Smooth muscle cell (in vitro differentiated cells): Measurements from ENCODE around the gene TAF11L5. TPM values are rescaled to one million over a fixed set of nuclear protein-coding genes. Genes with fewer than 3 reads are reported as not detected.
"Not testable (repeated sequence)": the region's sequence is repeated elsewhere in the genome, so short reads cannot be mapped to it uniquely, and the experiment has no call there.

Experiments used
- DNase-seq: peaks from one replicate; lab custom pipeline; 2025; ENCODE audit not compliant: unreplicated experiment; lab: John Stamatoyannopoulos, UW
- H2AFZ ChIP-seq: fragments of 200-600 bp; sonication (generic); 2 replicates; pipeline ENCODE4 v1.6.0; 2016; ENCODE audit warnings: antibody characterized with exemption, low read depth, mild to moderate bottlenecking
- H3F3A ChIP-seq: fragments of 200-600 bp; sonication (generic); 2 replicates; pipeline ENCODE4 v1.6.0; 2017; ENCODE audit warnings: antibody characterized with exemption, low read depth
- H3K27ac ChIP-seq: fragments of 200-600 bp; sonication (generic); 2 replicates; pipeline ENCODE4 v1.5.1; 2016; ENCODE audit warnings: low read depth, mild to moderate bottlenecking
- H3K27me3 ChIP-seq: fragments of 200-600 bp; sonication (generic); 2 replicates; pipeline ENCODE4 v1.6.1; 2016; ENCODE audit warnings: low read depth, mild to moderate bottlenecking
- H3K36me3 ChIP-seq: fragments of 200-600 bp; sonication (generic); 2 replicates; pipeline ENCODE4 v1.5.1; 2016; ENCODE audit warnings: low read depth
- H3K4me1 ChIP-seq: fragments of 200-600 bp; sonication (generic); 2 replicates; pipeline ENCODE4 v1.5.1; 2016; ENCODE audit warnings: low read depth
- H3K4me2 ChIP-seq: fragments of 200-600 bp; sonication (generic); 2 replicates; pipeline ENCODE4 v1.6.0; 2016; ENCODE audit warnings: mild to moderate bottlenecking
- H3K4me3 ChIP-seq: fragments of 200-600 bp; sonication (generic); 2 replicates; pipeline ENCODE4 v1.5.1; 2016; ENCODE audit warnings: mild to moderate bottlenecking
- H3K79me2 ChIP-seq: fragments of 200-600 bp; sonication (generic); 2 replicates; pipeline ENCODE4 v1.6.0; 2016; ENCODE audit warnings: low read depth, mild to moderate bottlenecking
- H3K9ac ChIP-seq: fragments of 200-600 bp; sonication (generic); 2 replicates; pipeline ENCODE4 v1.6.0; 2016; ENCODE audit warnings: low read depth
- H3K9me3 ChIP-seq: fragments of 200-600 bp; sonication (generic); replicated peaks from 2 replicates; pipeline ENCODE4 v1.5.1; 2016; ENCODE audit warnings: low read depth
- H4K20me1 ChIP-seq: fragments of 200-600 bp; sonication (generic); 2 replicates; pipeline ENCODE4 v1.6.0; 2016; ENCODE audit warnings: low read depth
- WGBS: methylation state at CpG from one replicate; pipeline ENCODE4 v1.1.7; 2016; ENCODE audit warnings: low lambda C conversion rate; 5-methylcytosine and 5-hydroxymethylcytosine counted together
- polyA plus RNA-seq: library from polyadenylated mRNA; unstranded; fragments of >200 nt; fragmentation: Nextera tagmentation; extraction: Ambion mirVana; gene quantifications from 2 replicates; pipeline ENCODE4 v1.2.1, GENCODE V29; 2016
- total RNA-seq: library from RNA; depleted of rRNA; stranded (reverse); fragments of >200 nt; gene quantifications from 2 replicates; pipeline ENCODE4 v1.2.3, GENCODE V29; 2014
- TF ChIP-seq, protein P1 (sequence below): fragments of 200-600 bp; sonication (generic); IDR thresholded peaks from 2 replicates; pipeline ENCODE4 v1.5.1; 2017; ENCODE audit warnings: borderline replicate concordance, mild to moderate bottlenecking, antibody characterized with exemption; ENCODE audit not compliant: insufficient read depth, poor library complexity, severe bottlenecking

TAF11L5 gene
- total and polyA plus RNA-seq, 2 experiments from 2014 or later: not detected

DNA sequence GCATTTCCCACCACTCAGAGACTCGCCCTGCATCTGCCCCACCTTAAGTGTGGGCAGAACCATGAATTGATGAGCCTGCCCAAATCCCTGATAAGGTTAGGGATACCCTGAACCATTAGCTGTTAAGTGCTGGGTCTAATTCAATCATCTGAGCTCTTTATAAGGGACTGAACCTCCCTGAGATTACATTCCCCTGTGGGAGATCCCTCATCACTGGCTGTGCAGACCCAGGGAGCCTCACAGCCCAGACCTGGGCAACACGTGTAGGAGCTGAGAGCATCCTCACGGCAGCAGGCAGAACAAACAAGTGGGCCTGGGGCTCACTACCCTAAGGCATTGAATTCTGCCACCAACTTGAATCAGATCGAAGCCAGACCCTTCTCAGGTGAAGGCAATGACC, 27.6 kb upstream of the TAF11L5 start:
- no peaks in the 10 kb centered on the region for H3K27me3 ChIP-seq
- H4K20me1 ChIP-seq: no peaks in the 10 kb centered on the region
- H3K9me3 ChIP-seq: no peaks in the 10 kb centered on the region
- TF ChIP-seq, protein P1, sequence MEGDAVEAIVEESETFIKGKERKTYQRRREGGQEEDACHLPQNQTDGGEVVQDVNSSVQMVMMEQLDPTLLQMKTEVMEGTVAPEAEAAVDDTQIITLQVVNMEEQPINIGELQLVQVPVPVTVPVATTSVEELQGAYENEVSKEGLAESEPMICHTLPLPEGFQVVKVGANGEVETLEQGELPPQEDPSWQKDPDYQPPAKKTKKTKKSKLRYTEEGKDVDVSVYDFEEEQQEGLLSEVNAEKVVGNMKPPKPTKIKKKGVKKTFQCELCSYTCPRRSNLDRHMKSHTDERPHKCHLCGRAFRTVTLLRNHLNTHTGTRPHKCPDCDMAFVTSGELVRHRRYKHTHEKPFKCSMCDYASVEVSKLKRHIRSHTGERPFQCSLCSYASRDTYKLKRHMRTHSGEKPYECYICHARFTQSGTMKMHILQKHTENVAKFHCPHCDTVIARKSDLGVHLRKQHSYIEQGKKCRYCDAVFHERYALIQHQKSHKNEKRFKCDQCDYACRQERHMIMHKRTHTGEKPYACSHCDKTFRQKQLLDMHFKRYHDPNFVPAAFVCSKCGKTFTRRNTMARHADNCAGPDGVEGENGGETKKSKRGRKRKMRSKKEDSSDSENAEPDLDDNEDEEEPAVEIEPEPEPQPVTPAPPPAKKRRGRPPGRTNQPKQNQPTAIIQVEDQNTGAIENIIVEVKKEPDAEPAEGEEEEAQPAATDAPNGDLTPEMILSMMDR: no peak
- H3F3A ChIP-seq: no peaks in the 10 kb centered on the region
- H3K36me3 ChIP-seq: no peaks in the 10 kb centered on the region
- H2AFZ ChIP-seq: no peak overlapping the region
- no peak overlapping the region for H3K4me3 ChIP-seq
- no peak overlapping the region for H3K27ac ChIP-seq
- WGBS: 86% methylated on average over 4 of the region's 4 CpGs
- H3K4me2 ChIP-seq: no peak overlapping the region
- no peak for DNase-seq
- H3K79me2 ChIP-seq: no peaks in the 10 kb centered on the region
- no peaks in the 10 kb centered on the region for H3K4me1 ChIP-seq
- H3K9ac ChIP-seq: no peak overlapping the region

DNA sequence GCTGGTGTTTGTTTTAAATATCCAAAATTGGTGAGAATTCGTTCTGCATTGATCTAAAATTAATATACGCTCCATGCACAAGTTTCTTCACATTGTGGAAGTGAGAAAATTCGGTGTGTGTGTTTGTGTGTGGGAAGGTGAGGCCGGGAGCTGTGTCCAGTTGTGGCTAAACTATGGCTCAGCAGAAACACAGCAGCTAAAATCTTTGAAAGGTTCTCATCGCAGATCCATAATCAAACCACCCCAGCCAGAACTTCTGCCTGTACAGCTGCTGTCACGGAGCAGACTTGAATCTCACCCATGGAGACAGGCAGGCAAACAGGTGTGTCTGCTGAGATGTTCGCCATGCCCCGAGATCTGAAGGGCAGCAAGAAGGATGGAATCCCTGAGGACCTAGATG, 27.1 kb upstream of the TAF11L5 start, which contains the start of gene TAF11L2:
Gene TAF11L2 (plus strand): TSS at position 301 of the 400 bp plus-strand sequence.
- DNase-seq, H3K27me3 ChIP-seq, H3K9ac ChIP-seq, H3K36me3 ChIP-seq, H3K4me3 ChIP-seq, H3K79me2 ChIP-seq, H3K27ac ChIP-seq, H3K9me3 ChIP-seq, H2AFZ ChIP-seq, H3F3A ChIP-seq, H3K4me2 ChIP-seq, H3K4me1 ChIP-seq, H4K20me1 ChIP-seq: not testable (repeated sequence)
- 94% methylated on average over 8 of the region's 8 CpGs for WGBS

DNA sequence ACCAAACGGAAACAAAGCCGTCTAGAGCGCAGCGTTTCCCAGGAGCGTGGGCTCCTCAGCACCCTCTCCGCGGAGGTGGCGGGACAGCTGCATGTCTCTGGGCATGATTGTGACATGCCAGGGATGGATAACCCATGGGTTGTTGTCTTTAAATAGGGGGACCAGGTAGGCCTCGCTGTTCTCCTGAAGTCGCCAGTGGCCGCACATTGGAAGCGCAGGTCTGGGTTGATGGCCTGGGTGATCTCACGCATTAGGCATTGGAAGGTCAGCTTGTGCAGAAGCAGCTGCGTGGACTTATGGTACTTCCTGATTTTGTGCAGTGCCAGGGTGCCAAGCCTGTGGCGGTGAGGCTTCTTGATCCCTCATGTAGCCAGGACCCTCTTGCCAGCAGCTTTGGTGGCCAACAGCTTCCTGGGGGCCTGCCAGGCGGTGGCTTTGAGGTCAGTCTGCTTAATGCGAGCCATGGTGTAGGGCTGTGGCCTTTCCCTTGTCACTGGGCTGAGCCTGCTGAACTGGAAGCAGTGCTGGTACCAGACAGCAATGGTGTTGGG, 13.2 kb upstream of the TAF11L5 start:
- Histone ChIP-seq H3K4me1 (no peaks in the 10 kb centered on the region), H3K79me2 (no peaks in the 10 kb centered on the region), H3K27me3 (no peaks in the 10 kb centered on the region), H3K4me3 (no peak overlapping the region), H2AFZ (no peak overlapping the region), H4K20me1 (no peaks in the 10 kb centered on the region), H3K9ac (no peak overlapping the region), H3K4me2 (no peak overlapping the region), H3K27ac (no peak overlapping the region), H3K9me3 (no peaks in the 10 kb centered on the region), H3K36me3 (no peaks in the 10 kb centered on the region), H3F3A (no peaks in the 10 kb centered on the region)
- WGBS: 96% methylated on average over 17 of the region's 17 CpGs
- no peak for DNase-seq
- TF ChIP-seq, protein P1: no peak

DNA sequence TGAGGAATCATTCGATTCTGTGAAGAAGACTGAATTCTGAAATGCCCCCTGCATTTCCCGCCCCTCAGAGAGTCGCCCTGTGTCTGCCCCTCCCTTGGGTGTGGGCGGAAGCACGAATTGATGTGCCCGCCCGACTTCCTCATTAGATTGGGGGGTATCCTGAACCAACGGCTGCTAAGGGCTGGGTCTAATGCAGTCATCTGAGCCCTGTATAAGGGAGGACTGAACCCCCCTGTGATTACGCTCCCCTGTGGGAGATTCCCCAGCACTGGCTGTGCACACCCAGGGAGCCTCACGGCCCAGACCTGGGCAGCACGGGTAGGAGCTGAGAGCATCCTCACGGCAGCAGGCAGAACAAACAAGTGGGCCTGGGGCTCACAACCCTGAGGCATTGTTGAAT, 7.5 kb upstream of the TAF11L5 start:
- H3K79me2 ChIP-seq, H3K4me3 ChIP-seq, H3K4me2 ChIP-seq, H4K20me1 ChIP-seq, H3K36me3 ChIP-seq, H3F3A ChIP-seq, DNase-seq, H2AFZ ChIP-seq, H3K4me1 ChIP-seq, H3K27me3 ChIP-seq, H3K9me3 ChIP-seq, H3K27ac ChIP-seq, H3K9ac ChIP-seq: not testable (repeated sequence)
- 89% methylated on average over 12 of the region's 12 CpGs for WGBS

DNA sequence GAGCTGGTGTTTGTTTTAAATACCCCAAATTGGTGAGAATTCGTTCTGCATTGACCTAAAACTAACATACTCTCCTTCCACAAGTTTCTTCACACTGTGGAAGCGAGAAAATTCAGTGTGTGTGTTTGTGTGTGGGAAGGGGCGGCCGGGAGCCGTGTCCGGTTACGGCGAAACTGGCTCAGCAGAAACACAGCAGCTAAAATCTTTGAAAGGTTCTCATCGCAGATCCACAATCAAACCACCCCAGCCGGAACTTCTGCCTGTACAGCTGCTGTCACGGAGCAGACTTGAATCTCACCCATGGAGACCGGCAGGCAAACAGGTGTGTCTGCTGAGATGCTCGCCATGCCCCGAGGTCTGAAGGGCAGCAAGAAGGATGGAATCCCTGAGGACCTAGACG, 7.0 kb upstream of the TAF11L5 start, which contains the start of gene TAF11L3:
Gene TAF11L3 (plus strand): TSS at position 301 of the 400 bp plus-strand sequence.
- H3K27me3 ChIP-seq, H3K9me3 ChIP-seq, H3K36me3 ChIP-seq, H3K4me2 ChIP-seq, H3K4me3 ChIP-seq, H4K20me1 ChIP-seq, H3K9ac ChIP-seq, H3K79me2 ChIP-seq, H3F3A ChIP-seq, DNase-seq, H3K27ac ChIP-seq, H3K4me1 ChIP-seq, H2AFZ ChIP-seq: not testable (repeated sequence)
- WGBS: no CpG with 5 or more reads among the region's 15 CpGs

DNA sequence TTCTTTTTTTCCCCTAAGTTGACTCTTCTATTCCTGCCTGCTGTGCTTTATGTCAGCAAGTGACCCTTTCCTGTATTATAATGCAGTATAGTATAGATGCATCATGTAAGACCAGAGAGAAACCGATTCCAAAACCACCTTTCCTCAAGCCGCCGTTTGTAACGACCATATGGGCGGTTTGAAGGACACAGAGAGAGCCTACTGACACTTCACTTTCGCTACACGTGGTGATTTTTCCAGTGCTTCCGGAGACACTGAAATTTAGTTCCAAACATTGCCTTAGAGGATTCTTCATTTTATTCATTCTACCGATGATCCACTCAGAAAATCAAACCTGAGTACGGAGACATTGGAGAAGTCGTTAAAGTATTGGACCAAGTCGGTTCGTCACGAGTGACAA, 5.5 kb upstream of the TAF11L5 start:
- not testable (repeated sequence) for H3F3A ChIP-seq, H3K9ac ChIP-seq, H3K27me3 ChIP-seq, H3K4me3 ChIP-seq, H3K79me2 ChIP-seq, H3K36me3 ChIP-seq, H3K9me3 ChIP-seq, H3K4me2 ChIP-seq, H3K4me1 ChIP-seq, H3K27ac ChIP-seq, H4K20me1 ChIP-seq, DNase-seq, H2AFZ ChIP-seq
- WGBS: 96% methylated on average over 9 of the region's 14 CpGs

DNA sequence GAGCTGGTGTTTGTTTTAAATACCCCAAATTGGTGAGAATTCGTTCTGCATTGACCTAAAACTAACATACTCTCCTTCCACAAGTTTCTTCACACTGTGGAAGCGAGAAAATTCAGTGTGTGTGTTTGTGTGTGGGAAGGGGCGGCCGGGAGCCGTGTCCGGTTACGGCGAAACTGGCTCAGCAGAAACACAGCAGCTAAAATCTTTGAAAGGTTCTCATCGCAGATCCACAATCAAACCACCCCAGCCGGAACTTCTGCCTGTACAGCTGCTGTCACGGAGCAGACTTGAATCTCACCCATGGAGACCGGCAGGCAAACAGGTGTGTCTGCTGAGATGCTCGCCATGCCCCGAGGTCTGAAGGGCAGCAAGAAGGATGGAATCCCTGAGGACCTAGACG, 3.5 kb upstream of the TAF11L5 start, which contains the start of gene TAF11L4:
Gene TAF11L4 (plus strand): TSS at position 301 of the 400 bp plus-strand sequence.
- not testable (repeated sequence) for H3K4me3 ChIP-seq, H3K27ac ChIP-seq, H3K9ac ChIP-seq, H3K36me3 ChIP-seq, DNase-seq, H3K4me2 ChIP-seq, H3K79me2 ChIP-seq, H4K20me1 ChIP-seq, H2AFZ ChIP-seq, H3K27me3 ChIP-seq, H3K4me1 ChIP-seq, H3K9me3 ChIP-seq, H3F3A ChIP-seq
- no CpG with 5 or more reads among the region's 15 CpGs for WGBS
